ENCODE data around the gene IL2RA. TPM values are rescaled to one million over a fixed set of nuclear protein-coding genes. Genes with fewer than 3 reads are reported as not detected.

The IL2RA gene
- total and polyA plus RNA-seq, 2 experiments from 2014 or later: not detected

DNA sequence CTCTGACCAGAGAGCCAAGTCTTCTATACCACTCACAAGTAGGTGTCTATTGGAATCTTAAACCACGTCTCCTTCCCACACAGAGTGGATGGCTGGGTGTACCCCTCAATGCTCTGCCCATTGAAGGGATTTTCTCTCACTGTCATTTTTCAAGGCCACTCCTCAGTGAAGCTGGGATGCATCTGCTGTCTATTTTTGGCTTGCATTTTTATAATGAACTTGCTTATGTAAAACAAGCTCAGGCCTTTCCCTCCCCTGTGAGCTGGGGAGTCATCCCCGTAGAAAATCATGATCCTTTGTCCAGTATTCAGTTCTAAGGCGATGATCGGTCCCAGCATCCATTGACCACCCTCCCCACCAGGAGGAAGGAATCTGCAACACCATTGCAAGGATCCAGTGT lies 16.9 kb upstream of the IL2RA start:
- no peak for DNase-seq (ENCODE audit: low read depth in 1 of 2, low spot score in 1 of 2)
- H3K27ac ChIP-seq: no peak overlapping the region
- H3K27me3 ChIP-seq: no peaks in the 10 kb centered on the region
- H3K36me3 ChIP-seq: no peaks in the 10 kb centered on the region
- H3K9me3 ChIP-seq (ENCODE audit: low read depth): no peaks in the 10 kb centered on the region
- TF ChIP-seq, protein P1, sequence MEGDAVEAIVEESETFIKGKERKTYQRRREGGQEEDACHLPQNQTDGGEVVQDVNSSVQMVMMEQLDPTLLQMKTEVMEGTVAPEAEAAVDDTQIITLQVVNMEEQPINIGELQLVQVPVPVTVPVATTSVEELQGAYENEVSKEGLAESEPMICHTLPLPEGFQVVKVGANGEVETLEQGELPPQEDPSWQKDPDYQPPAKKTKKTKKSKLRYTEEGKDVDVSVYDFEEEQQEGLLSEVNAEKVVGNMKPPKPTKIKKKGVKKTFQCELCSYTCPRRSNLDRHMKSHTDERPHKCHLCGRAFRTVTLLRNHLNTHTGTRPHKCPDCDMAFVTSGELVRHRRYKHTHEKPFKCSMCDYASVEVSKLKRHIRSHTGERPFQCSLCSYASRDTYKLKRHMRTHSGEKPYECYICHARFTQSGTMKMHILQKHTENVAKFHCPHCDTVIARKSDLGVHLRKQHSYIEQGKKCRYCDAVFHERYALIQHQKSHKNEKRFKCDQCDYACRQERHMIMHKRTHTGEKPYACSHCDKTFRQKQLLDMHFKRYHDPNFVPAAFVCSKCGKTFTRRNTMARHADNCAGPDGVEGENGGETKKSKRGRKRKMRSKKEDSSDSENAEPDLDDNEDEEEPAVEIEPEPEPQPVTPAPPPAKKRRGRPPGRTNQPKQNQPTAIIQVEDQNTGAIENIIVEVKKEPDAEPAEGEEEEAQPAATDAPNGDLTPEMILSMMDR (IDR thresholded peaks at IDR 0.05; ENCODE audit: low read depth, low read length): no peak
- no peaks in the 10 kb centered on the region for H3K4me1 ChIP-seq (ENCODE audit: low read depth)
- H3K4me3 ChIP-seq: no peak overlapping the region

DNA sequence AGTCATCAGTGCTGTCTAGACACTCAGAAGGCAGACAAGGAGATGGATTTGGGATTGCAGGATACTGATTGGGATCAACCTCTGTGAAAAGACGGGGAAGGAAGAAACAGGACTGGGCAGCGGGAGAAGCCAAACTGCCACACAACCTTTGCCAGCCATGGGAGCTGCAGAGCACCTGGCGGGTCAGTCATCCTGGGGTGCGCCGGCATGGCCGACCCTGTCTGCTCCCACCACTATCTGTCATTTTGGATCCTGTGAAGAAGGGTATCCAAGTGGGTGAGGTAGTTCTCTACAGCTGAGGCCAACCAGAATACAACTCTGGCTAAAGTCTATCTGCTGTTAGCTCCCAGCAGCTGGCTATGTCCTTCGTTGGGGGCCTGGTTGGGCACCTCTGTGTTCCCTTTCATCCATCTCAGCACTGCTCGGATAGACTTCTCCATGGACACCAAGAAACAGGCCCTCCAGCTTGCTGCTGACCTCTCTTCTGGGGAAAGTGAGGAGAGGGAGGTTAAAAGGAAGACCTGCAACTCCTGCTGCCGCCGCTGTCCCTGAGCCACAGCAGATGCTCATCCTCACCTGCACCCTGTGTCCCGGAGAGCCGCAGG lies 15.0 kb upstream of the IL2RA start:
- Histone ChIP-seq H3K4me1 (ENCODE audit: low read depth) (no peaks in the 10 kb centered on the region), H3K4me3 (no peak overlapping the region), H3K36me3 (no peaks in the 10 kb centered on the region), H3K27ac (no peak overlapping the region), H3K9me3 (ENCODE audit: low read depth) (no peaks in the 10 kb centered on the region), H3K27me3 (no peaks in the 10 kb centered on the region)
- no peak for DNase-seq (ENCODE audit: low read depth in 1 of 2, low spot score in 1 of 2)
- TF ChIP-seq, protein P1 (IDR thresholded peaks at IDR 0.05; ENCODE audit: low read depth, low read length): no peak

DNA sequence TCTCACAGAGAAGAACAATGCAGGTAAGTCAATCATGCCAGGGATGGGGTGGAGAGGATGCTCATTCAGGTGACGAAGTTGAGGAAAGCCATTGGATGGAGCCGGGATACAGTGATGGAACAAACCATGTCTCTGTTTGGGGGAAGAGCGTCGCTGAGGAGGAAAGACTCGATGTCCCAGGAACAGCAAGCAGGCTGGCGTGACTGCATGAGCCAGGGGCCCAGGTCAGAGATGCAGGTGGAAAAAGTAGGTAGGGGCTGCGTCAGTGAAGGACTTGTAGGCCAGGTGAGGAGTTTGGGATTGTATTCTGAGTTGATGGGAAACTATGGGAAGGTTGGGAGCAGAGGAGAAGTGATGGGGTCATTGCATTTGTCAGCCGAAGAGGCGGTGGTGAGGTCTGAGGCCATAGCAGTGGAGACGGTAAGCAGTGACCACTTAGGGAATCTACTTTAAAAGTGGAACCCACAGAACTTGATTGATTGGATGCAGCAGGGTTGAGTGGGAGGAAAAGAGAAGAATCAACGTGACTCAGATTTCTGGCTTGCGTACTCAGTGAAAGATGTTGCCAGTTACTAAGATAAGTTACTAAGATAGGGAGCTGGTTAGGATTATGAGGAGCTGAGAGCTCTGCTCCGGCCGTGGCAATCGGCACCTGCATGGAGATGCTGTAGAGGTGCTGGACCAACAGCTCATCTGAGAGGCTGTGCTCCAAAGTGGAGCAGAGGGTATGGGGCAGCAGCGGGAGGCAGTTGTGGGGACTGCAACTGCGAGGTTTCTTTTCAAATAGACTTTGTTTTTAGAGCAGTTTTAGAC lies 12.5 kb upstream of the IL2RA start:
- peak in 1 of 2 donors; percentile 84 for DNase-seq (ENCODE audit: low read depth in 1 of 2, low spot score in 1 of 2)
- Histone ChIP-seq H3K4me1 (ENCODE audit: low read depth) (no peaks in the 10 kb centered on the region), H3K9me3 (ENCODE audit: low read depth) (no peaks in the 10 kb centered on the region), H3K4me3 (no peak overlapping the region), H3K36me3 (no peaks in the 10 kb centered on the region), H3K27ac (no peak overlapping the region), H3K27me3 (no peaks in the 10 kb centered on the region)
- TF ChIP-seq, protein P1 (IDR thresholded peaks at IDR 0.05; ENCODE audit: low read depth, low read length): no peak

DNA sequence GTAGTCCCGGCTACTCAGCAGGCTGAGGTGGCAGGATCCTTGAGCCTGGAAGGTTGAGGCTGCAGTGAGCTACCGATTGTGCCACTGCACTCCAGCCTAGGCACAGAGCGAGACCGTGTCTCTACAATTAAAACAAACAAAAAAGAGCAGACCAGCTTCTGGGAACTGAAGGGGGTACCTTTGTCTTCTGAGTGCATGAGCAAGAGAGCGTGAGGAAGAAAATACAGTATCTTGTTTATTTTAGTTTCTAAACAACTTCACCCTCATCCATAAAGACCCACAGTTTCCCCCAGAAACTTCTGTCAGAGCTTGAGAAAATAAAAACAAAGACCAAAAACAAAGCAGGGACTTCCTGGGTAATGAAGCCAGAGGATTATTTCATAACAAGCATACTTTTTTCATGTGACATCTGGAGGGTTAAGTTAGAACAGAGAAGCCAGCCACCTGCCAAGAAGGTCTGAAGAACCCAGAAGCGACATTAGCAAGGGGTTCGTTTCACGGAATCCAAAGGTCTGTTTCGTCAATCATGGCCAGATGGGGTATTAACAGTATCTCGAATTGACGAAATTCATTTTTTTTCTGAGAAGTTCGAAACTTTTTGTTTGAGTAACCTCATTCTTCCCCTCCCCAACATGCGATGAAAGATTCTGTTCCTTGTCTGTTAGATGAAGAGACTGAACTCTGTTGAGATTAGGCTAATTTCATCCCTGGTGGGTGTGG lies 10.2 kb upstream of the IL2RA start:
- Histone ChIP-seq H3K27ac (no peak overlapping the region), H3K4me1 (ENCODE audit: low read depth) (no peaks in the 10 kb centered on the region), H3K27me3 (no peaks in the 10 kb centered on the region), H3K36me3 (no peaks in the 10 kb centered on the region), H3K9me3 (ENCODE audit: low read depth) (no peaks in the 10 kb centered on the region), H3K4me3 (no peak overlapping the region)
- DNase-seq (ENCODE audit: low read depth in 1 of 2, low spot score in 1 of 2): no peak
- TF ChIP-seq, protein P1 (IDR thresholded peaks at IDR 0.05; ENCODE audit: low read depth, low read length): no peak

DNA sequence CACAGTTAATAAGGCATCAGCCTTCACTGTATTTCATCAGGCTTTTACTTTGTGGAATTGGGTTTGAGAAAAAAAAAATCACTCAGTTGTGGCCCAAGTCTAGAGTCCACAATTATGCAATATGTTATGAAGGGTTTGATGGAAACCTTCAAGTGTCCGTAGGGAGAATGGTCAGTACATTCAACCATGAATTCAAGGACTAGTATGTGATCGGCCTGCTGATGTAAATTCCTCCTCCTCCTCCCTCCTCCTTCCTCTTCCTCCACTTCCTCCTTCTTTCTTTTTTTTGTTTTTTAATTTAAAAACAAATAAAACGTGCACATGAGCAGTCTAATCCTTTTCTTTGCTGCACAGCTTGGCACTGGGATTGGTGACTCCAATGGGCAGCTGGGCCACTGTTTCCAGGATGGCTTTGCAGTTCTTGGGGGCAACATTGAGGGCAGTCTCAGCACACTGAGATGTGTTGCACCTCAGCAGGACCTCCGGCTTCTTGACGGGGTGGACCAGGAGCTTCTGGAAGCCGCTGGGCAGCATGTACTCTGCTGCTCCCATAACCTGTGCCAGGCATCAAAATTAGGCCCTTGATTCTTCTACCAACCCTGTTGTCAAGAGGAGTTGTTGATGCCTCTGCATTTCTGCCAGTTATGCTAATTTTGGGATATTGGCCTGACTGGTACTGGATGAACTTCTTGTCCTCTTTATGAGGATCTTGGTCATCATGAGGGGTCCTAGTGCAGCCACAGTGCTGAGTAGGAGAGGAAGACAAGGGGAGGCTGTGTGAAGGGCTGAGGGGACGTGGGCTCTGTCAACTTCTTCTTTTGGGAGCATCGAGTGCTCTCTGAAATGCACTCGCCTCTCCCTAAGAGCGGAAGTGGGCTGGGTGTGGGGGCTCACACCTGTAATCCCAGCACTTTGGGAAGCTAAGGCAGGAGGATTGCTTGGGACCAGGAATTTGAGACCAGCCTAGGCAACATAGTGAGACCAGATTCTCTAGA lies 9.3 kb upstream of the IL2RA start:
- no peaks in the 10 kb centered on the region for H3K36me3 ChIP-seq
- H3K9me3 ChIP-seq (ENCODE audit: low read depth): no peaks in the 10 kb centered on the region
- DNase-seq (ENCODE audit: low read depth in 1 of 2, low spot score in 1 of 2): no peak
- H3K4me3 ChIP-seq: no peak overlapping the region
- H3K27me3 ChIP-seq: no peaks in the 10 kb centered on the region
- H3K27ac ChIP-seq: no peak overlapping the region
- no peaks in the 10 kb centered on the region for H3K4me1 ChIP-seq (ENCODE audit: low read depth)
- TF ChIP-seq, protein P1 (IDR thresholded peaks at IDR 0.05; ENCODE audit: low read depth, low read length): no peak
